ENCODE data around the gene BRSK1. TPM values are rescaled to one million over a fixed set of nuclear protein-coding genes. Genes with fewer than 3 reads are reported as not detected.

The BRSK1 gene
- total RNA-seq, 1 donor, result 4.0 TPM

DNA sequence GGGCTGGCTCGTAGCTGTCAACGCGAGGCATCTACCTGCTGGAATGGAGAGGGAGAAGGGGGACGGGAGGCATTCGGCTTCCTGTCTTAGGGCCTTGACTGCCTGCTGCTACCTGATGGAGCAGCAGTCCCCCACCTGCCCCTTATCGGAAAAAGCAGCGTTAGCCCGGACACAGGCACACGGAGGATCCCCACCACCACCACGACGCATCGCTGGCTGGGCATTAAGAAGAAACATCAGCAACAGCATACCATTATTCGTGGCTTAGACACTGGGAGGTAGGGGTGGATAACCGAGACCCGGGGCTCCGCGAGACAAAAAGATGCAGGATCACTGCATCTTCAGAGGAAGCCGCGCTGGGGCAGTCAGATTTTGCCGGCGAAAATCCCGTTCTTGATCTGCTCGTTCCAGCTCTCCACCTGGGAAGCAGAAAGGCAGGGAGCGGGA lies 69.6 kb downstream of the BRSK1 start:
- H3K79me2 ChIP-seq (ENCODE audit: insufficient read depth, low read length), result no peaks in the 10 kb centered on the region
- peak overlapping the region; percentile 64 for H3K4me3 ChIP-seq (ENCODE audit: insufficient read depth, low read length)
- H2AFZ ChIP-seq (ENCODE audit: low read length), result peak overlapping the region; percentile 15
- H3K4me1 ChIP-seq (ENCODE audit: insufficient read depth, low read length), result peaks cover 6% of the 10 kb centered on the region
- H3K27me3 ChIP-seq (ENCODE audit: insufficient read depth, low read length), result peaks cover 47% of the 10 kb centered on the region
- H3K9me3 ChIP-seq (ENCODE audit: low read depth, low read length), result no peaks in the 10 kb centered on the region
- peak; percentile 91 for DNase-seq (ENCODE audit: insufficient read length, low spot score, missing footprints)
- H4K20me1 ChIP-seq (ENCODE audit: insufficient read depth, low read length), result no peaks in the 10 kb centered on the region
- TF ChIP-seq CTCF (IDR thresholded peaks at IDR 0.05; ENCODE audit: extremely low read depth, low read depth, low read length), result no peak
- H3K27ac ChIP-seq (ENCODE audit: low read depth, low read length), result no peak overlapping the region
- peak overlapping the region; percentile 77 for H3K4me2 ChIP-seq (ENCODE audit: insufficient read depth, low read length)
- H3K36me3 ChIP-seq (ENCODE audit: insufficient read depth, low read length), result no peaks in the 10 kb centered on the region

GRCh38 chr19:55353803-55354697 lies 70.3 kb downstream of the BRSK1 start:
- H4K20me1 ChIP-seq (ENCODE audit: insufficient read depth, low read length), result no peaks in the 10 kb centered on the region
- H3K4me1 ChIP-seq (ENCODE audit: insufficient read depth, low read length), result peaks cover 6% of the 10 kb centered on the region
- peak overlapping the region; percentile 64 for H3K4me3 ChIP-seq (ENCODE audit: insufficient read depth, low read length)
- peak overlapping the region; percentile 77 for H3K4me2 ChIP-seq (ENCODE audit: insufficient read depth, low read length)
- H3K79me2 ChIP-seq (ENCODE audit: insufficient read depth, low read length), result no peaks in the 10 kb centered on the region
- no peak for TF ChIP-seq CTCF (IDR thresholded peaks at IDR 0.05; ENCODE audit: extremely low read depth, low read depth, low read length)
- peak; percentile 98 for DNase-seq (ENCODE audit: insufficient read length, low spot score, missing footprints)
- H3K36me3 ChIP-seq (ENCODE audit: insufficient read depth, low read length), result no peaks in the 10 kb centered on the region
- H2AFZ ChIP-seq (ENCODE audit: low read length), result peak overlapping the region; percentile 15
- H3K27me3 ChIP-seq (ENCODE audit: insufficient read depth, low read length), result peaks cover 47% of the 10 kb centered on the region
- H3K9me3 ChIP-seq (ENCODE audit: low read depth, low read length), result no peaks in the 10 kb centered on the region
- no peak overlapping the region for H3K27ac ChIP-seq (ENCODE audit: low read depth, low read length)

- Histone ChIP-seq H3K4me3 (ENCODE audit: insufficient read depth, low read length) (peak within 1 kb of the TSS; percentile 64), H3K79me2 (ENCODE audit: insufficient read depth, low read length) (no peaks in the 10 kb centered on the region), H3K36me3 (ENCODE audit: insufficient read depth, low read length) (no peaks in the 10 kb centered on the region), H3K9me3 (ENCODE audit: low read depth, low read length) (no peaks in the 10 kb centered on the region), H4K20me1 (ENCODE audit: insufficient read depth, low read length) (no peaks in the 10 kb centered on the region), H2AFZ (ENCODE audit: low read length) (peak within 1 kb of the TSS; percentile 15), H3K27ac (ENCODE audit: low read depth, low read length) (no peak within 1 kb of the TSS), H3K4me1 (ENCODE audit: insufficient read depth, low read length) (peaks cover 6% of the 10 kb centered on the region), H3K4me2 (ENCODE audit: insufficient read depth, low read length) (peak within 1 kb of the TSS; percentile 77), H3K27me3 (ENCODE audit: insufficient read depth, low read length) (peaks cover 47% of the 10 kb centered on the region)
- DNase-seq (ENCODE audit: insufficient read length, low spot score, missing footprints), result no peak
- no peak for TF ChIP-seq CTCF (IDR thresholded peaks at IDR 0.05; ENCODE audit: extremely low read depth, low read depth, low read length)
Observed at GRCh38 chr19:55354698-55355212, 71.0 kb downstream of the BRSK1 start, which contains the start of gene COX6B2. Gene COX6B2 (minus strand): TSS chr19:55354719. CDS start chr19:55354521, 198 bp downstream.

DNA sequence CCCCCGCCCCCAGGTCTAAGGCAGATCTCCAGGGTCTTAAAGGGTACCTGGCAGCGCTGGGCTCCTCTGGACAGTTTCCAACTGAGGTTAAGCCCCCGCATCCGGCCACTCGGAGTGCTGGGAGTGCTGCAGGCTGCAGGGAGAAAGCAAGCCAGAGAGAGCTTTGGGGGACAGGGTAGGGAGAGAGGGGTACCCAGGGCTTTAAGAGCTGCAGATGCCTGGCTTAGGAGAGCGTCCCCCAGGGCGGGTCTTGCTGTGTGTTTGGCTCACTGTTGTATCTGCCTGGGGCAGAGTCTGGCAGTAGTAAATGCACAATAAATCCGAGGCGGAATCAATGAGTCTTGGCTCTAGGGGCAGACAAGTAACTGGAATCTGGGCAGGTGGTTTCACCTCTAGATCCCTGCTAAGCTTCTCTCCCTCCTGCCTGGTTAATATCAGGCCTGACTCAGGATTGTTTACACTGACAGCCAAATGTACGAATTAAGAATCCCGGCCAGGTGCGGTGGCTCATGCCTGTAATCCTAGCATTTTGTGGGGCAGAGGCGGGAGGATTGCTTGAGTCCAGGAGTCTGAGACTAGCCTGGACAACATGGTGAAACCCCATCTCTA lies 71.5 kb downstream of the BRSK1 start:
- no peak for DNase-seq (ENCODE audit: insufficient read length, low spot score, missing footprints)

More for the DNA sequence above, 71.5 kb downstream of the BRSK1 start:
- no peak overlapping the region for H3K4me2 ChIP-seq (ENCODE audit: insufficient read depth, low read length)
- no peak overlapping the region for H3K27ac ChIP-seq (ENCODE audit: low read depth, low read length)
- no peaks in the 10 kb centered on the region for H3K79me2 ChIP-seq (ENCODE audit: insufficient read depth, low read length)
- no peak for TF ChIP-seq CTCF (IDR thresholded peaks at IDR 0.05; ENCODE audit: extremely low read depth, low read depth, low read length)
- H4K20me1 ChIP-seq (ENCODE audit: insufficient read depth, low read length), result no peaks in the 10 kb centered on the region
- H2AFZ ChIP-seq (ENCODE audit: low read length), result no peak overlapping the region
- H3K36me3 ChIP-seq (ENCODE audit: insufficient read depth, low read length), result no peaks in the 10 kb centered on the region
- peaks cover 47% of the 10 kb centered on the region for H3K27me3 ChIP-seq (ENCODE audit: insufficient read depth, low read length)
- no peak overlapping the region for H3K4me3 ChIP-seq (ENCODE audit: insufficient read depth, low read length)
- H3K9me3 ChIP-seq (ENCODE audit: low read depth, low read length), result no peaks in the 10 kb centered on the region
- H3K4me1 ChIP-seq (ENCODE audit: insufficient read depth, low read length), result peaks cover 6% of the 10 kb centered on the region
